Measurements from ENCODE around the gene AGRP. TPM values are rescaled to one million over a fixed set of nuclear protein-coding genes. Genes with fewer than 3 reads are reported as not detected.

The AGRP gene
- total RNA-seq, 1 donor from 2014 or later: not detected

- no peaks in the 10 kb centered on the region for H3K9me3 Mint-ChIP-seq (ENCODE audit: unreplicated experiment)
- H3K27me3 Mint-ChIP-seq (ENCODE audit: unreplicated experiment): no peaks in the 10 kb centered on the region
- DNase-seq (ENCODE audit: extremely low spot score, unreplicated experiment): no peak
- peaks cover 6% of the 10 kb centered on the region for H3K36me3 Mint-ChIP-seq (ENCODE audit: unreplicated experiment)
- TF ChIP-seq, protein P1, sequence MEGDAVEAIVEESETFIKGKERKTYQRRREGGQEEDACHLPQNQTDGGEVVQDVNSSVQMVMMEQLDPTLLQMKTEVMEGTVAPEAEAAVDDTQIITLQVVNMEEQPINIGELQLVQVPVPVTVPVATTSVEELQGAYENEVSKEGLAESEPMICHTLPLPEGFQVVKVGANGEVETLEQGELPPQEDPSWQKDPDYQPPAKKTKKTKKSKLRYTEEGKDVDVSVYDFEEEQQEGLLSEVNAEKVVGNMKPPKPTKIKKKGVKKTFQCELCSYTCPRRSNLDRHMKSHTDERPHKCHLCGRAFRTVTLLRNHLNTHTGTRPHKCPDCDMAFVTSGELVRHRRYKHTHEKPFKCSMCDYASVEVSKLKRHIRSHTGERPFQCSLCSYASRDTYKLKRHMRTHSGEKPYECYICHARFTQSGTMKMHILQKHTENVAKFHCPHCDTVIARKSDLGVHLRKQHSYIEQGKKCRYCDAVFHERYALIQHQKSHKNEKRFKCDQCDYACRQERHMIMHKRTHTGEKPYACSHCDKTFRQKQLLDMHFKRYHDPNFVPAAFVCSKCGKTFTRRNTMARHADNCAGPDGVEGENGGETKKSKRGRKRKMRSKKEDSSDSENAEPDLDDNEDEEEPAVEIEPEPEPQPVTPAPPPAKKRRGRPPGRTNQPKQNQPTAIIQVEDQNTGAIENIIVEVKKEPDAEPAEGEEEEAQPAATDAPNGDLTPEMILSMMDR (IDR thresholded peaks at IDR 0.05): no peak
- H3K4me1 Mint-ChIP-seq (ENCODE audit: unreplicated experiment): peaks cover 13% of the 10 kb centered on the region
- no peak overlapping the region for H3K4me3 Mint-ChIP-seq (ENCODE audit: unreplicated experiment)
- no peak overlapping the region for H3K27ac Mint-ChIP-seq (ENCODE audit: unreplicated experiment)
Observed at GRCh38 chr16:67445441-67445912, 37.9 kb downstream of the AGRP start.

- no peak for DNase-seq (ENCODE audit: extremely low spot score, unreplicated experiment)
- peaks cover 13% of the 10 kb centered on the region for H3K4me1 Mint-ChIP-seq (ENCODE audit: unreplicated experiment)
- no peaks in the 10 kb centered on the region for H3K27me3 Mint-ChIP-seq (ENCODE audit: unreplicated experiment)
- H3K36me3 Mint-ChIP-seq (ENCODE audit: unreplicated experiment): peaks cover 2% of the 10 kb centered on the region
- no peak overlapping the region for H3K27ac Mint-ChIP-seq (ENCODE audit: unreplicated experiment)
- H3K4me3 Mint-ChIP-seq (ENCODE audit: unreplicated experiment): no peak overlapping the region
- no peaks in the 10 kb centered on the region for H3K9me3 Mint-ChIP-seq (ENCODE audit: unreplicated experiment)
- TF ChIP-seq, protein P1 (IDR thresholded peaks at IDR 0.05): no peak
Observed at GRCh38 chr16:67445126-67445426, 38.3 kb downstream of the AGRP start.

DNA sequence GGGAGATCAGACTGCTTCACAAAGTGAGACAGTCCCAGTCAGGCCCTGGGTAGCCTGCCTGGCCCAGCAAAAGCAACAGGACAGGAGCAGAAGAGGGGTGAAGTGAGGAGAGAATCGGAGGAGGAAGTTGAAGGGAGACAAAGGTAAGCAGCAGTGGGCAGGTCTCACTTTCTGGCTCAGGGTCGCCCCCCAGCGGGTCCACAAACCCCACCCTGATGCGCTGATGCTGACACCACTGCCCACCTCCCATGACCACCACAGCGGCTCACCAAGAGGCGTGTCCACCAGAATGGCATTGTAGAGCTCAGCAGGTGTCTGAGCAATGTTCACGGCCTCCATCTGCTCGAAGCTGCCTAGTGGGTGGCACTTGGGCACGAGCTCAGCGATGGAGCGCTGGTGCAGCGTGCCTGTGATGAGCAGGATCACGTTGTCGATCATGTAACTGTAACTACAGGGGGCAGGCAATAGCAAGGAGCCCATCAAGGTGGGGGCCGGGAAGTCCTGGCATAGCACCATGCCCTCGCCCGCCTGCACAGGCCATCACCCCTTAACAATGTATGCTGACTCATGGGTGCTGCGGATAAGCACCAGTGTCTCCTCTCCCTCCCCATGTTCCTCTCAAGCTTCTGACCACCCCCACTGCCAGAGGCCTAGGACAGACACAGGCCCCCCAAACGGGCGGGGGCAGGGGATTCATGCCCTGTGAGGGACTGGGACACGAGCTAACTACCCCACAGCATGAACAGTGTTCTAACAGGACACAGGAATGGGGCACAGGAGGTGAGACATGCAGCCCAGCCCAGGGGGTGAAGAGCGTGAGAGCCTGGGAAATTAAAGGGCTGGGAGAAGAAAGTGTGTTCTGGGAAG is 38.9 kb downstream of the AGRP start:
- Mint-ChIP-seq H3K27ac (ENCODE audit: unreplicated experiment) (no peak overlapping the region), H3K4me1 (ENCODE audit: unreplicated experiment) (peaks cover 13% of the 10 kb centered on the region), H3K36me3 (ENCODE audit: unreplicated experiment) (peaks cover 2% of the 10 kb centered on the region), H3K4me3 (ENCODE audit: unreplicated experiment) (no peak overlapping the region), H3K9me3 (ENCODE audit: unreplicated experiment) (no peaks in the 10 kb centered on the region), H3K27me3 (ENCODE audit: unreplicated experiment) (no peaks in the 10 kb centered on the region)
- TF ChIP-seq, protein P1 (IDR thresholded peaks at IDR 0.05): no peak
- DNase-seq (ENCODE audit: extremely low spot score, unreplicated experiment): no peak

GRCh38 chr16:67443265-67443664 is 40.1 kb downstream of the AGRP start:
- Mint-ChIP-seq H3K27ac (ENCODE audit: unreplicated experiment) (no peak overlapping the region), H3K4me3 (ENCODE audit: unreplicated experiment) (no peak overlapping the region), H3K27me3 (ENCODE audit: unreplicated experiment) (no peaks in the 10 kb centered on the region), H3K9me3 (ENCODE audit: unreplicated experiment) (no peaks in the 10 kb centered on the region), H3K36me3 (ENCODE audit: unreplicated experiment) (peaks cover 9% of the 10 kb centered on the region), H3K4me1 (ENCODE audit: unreplicated experiment) (peaks cover 13% of the 10 kb centered on the region)
- no peak for DNase-seq (ENCODE audit: extremely low spot score, unreplicated experiment)
- TF ChIP-seq, protein P1 (IDR thresholded peaks at IDR 0.05): no peak

DNA sequence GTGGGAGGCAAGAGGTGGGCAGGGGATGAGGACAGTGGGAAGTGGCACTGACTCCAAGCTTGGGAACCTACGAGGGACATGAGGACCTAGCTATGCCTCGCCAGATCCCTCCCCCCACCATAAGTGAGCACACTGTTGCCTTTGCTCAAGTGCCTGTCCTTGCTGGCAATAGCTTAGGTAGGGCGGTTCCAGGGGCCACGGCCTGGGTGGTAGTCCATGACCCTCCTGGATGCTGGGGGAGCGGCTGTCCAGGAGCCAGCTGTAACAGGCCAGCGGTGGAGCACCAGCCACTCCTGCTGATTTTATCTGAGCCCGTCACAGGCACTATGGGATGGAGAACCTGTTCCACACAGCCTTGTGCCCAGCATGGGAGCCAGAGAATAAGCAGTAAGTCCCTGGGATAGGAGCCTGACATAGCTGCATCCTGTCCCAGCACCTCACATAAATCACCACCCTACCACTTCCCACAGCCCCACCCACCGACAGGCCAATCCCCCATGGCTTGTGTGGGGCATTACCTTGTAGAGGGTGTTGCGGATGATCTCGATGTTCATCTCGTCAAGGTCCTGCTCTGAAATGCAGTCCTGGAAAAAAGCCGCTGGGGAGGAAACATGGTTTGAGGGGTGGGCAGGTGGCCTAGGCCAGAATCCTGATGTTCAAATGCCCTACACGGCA is 40.6 kb downstream of the AGRP start:
- H3K27me3 Mint-ChIP-seq (ENCODE audit: unreplicated experiment): no peaks in the 10 kb centered on the region
- DNase-seq (ENCODE audit: extremely low spot score, unreplicated experiment): no peak
- no peak overlapping the region for H3K27ac Mint-ChIP-seq (ENCODE audit: unreplicated experiment)
- H3K9me3 Mint-ChIP-seq (ENCODE audit: unreplicated experiment): no peaks in the 10 kb centered on the region
- H3K36me3 Mint-ChIP-seq (ENCODE audit: unreplicated experiment): peaks cover 9% of the 10 kb centered on the region
- TF ChIP-seq, protein P1 (IDR thresholded peaks at IDR 0.05): no peak
- H3K4me1 Mint-ChIP-seq (ENCODE audit: unreplicated experiment): peaks cover 13% of the 10 kb centered on the region
- H3K4me3 Mint-ChIP-seq (ENCODE audit: unreplicated experiment): no peak overlapping the region

Measured in osteocyte (in vitro differentiated cells).